Ishikawa (cell line): ENCODE results near the gene AOC1.

ENCODE experiments used
- CEBPB ChIP-seq: IDR thresholded peaks from 2 replicates; pipeline ENCODE4 v1.6.1; 2012
- EP300 ChIP-seq: IDR thresholded peaks from 2 replicates; pipeline ENCODE4 v1.6.1; 2012; ENCODE audit warnings: borderline replicate concordance
- MAX ChIP-seq: IDR thresholded peaks from 2 replicates; pipeline ENCODE4 v1.6.1; 2012
- TAF1 ChIP-seq: IDR thresholded peaks from 2 replicates; pipeline ENCODE4 v1.6.1; 2012; ENCODE audit warnings: low read depth, mild to moderate bottlenecking

GRCh38 chr7:150896562-150897209, 44.4 kb downstream of the AOC1 start:
- no peak for TF ChIP-seq EP300
- TF ChIP-seq TAF1 = no peak
- no peak for TF ChIP-seq MAX
- no peak for TF ChIP-seq CEBPB
